DMS79 treated with DMSO at 0.1 percent for 48 hours (cell line): Measurements from ENCODE around the gene HIRIP3.
"Not testable (repeated sequence)": the region's sequence is repeated elsewhere in the genome, so short reads cannot be mapped to it uniquely, and the experiment has no call there.

Experiments used
- DNase-seq: peaks from one replicate; lab custom pipeline; 2025; lab: John Stamatoyannopoulos, UW

HIRIP3 gene

DNA sequence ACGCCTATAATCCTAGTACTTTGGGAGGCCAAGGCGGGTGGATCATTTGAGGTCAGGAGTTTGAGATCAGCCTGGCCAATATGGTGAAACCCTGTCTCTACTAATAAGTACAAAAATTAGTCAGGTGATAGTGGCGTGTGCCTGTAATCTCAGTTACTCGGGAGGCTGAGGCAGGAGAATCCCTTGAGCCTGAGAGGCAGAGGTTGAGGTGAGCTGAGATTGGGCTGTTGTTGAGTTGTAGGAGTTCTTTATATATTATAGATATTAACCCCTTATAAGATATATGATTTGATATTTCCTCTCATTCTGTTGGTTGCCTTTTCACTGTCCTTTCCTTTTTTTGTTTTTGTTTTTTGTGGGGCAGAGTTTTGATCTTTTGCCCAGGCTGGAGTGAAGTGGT, 35.6 kb downstream of the HIRIP3 start:
- DNase-seq, result not testable (repeated sequence)

DNA sequence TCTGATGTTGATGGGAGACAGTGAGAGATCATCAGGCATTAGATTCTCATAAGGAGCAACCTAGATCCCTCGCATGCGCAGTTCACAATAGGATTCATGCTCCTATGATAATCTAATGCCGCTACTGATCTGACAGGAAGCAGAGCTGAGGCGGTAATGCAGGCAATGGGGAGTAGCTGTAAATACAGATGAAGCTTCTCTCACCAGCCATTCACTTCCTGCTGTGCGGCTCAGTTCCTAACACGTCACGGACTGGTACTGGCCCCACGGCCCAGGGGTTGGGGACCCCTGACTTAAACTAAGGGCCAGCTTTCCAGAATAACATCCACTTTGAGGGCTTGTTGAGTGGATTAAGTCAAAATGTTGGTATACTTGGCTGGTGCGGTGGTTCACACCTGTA, 36.1 kb downstream of the HIRIP3 start:
- no peak for DNase-seq

DNA sequence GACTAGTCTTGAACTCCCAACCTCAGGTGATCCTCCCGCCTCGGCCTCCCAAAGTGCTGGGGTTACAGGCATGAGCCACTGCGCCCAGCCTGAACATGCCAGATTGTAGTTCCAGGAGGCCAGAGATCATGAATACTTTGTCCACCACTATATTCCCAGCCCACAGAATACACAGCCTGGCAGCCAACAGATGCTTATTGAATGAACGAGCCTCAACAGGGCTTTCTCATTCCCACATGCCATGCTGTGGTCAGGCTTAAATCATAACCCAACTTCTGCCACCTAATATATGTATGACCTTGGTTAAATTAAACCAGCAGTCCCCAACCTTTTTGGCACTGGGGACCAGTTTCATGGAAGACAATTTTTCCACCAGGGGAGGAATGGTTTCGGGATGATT, 36.7 kb downstream of the HIRIP3 start:
- no peak for DNase-seq

DNA sequence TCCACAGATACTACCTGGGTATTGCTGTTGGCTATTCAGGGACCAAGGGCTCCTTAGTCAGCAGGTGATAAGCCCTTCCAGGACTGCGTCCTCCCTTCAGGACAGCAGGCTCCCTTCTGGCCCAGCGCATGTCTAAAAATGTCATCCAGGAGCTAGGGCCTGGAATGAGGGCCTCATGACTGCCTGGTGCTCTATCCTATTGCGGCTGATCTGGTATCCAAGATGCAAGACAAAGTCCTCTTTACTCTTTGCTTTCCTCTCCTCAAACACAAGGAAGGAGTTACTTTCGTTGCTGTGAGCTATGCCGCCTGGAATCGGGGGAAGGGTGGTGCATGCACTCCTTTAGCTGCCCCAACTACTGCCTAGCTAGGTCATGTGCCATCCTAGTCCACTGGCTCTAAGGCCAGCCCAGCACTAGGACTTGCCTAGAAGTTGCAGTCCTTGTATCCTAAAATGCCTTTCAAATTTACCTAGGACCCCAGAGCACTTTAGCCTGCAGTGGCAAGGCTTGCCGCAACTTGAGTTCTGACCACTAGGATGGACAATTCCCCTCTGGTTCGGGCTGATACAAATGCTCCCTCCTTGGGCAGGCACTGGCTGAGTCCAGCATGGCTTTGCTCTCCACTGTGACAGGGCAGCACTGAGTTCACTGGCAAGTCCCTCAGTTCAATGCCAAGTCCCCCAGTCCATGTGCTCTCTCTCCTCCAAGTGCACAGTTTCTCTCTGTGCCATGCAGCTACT, 43.6 kb downstream of the HIRIP3 start:
- DNase-seq, result no peak

DNA sequence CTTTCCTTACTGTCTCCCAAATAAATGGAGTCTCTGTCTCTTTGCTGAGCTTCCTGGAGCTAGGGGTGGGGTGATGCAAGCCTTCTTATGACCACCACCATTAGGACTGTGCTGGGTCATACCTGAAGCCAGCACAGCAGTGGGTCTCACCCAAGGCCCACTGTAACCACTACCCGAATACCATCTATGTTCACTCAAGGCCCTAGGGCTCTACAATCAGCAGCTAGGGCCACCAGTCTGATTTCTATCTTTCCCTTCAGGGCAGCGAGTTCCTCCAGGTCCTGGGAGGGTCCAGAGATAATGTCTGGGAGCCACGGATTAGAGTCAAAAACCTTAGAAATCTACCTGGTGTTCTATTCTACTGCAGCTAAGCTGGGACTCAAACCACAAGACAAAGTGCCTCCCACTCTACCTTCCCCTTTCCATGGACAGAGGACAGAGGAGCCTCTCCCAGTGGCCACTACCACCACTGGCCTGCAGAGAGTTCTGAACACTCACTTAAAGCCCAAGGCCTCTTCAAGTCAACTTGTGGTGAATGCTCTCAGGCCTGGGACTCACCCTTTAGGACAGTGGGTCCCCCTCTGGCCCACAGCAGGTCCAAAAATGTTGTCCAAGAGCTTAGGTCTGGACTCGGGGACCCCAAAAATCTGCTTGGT, 44.5 kb downstream of the HIRIP3 start:
- no peak for DNase-seq

DNA sequence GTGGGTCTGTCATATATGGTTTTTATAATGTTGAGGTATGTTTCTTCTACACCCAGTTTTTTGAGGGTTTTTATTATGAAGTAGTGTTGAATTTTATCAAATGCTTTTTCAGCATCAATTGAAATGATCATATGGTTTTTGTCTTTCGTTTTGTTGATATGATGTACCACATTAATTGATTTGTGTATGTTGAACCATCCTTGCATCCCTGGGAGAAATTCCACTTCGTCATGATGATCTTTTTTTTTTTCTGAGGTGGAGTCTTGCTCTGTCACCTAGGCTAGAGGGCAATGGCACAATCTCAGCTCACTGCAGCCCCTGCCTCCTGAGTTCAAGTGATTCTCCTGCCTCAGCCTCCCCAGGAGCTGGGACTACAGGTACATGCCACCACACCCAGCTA, 47.5 kb downstream of the HIRIP3 start:
- DNase-seq, result no peak

DNA sequence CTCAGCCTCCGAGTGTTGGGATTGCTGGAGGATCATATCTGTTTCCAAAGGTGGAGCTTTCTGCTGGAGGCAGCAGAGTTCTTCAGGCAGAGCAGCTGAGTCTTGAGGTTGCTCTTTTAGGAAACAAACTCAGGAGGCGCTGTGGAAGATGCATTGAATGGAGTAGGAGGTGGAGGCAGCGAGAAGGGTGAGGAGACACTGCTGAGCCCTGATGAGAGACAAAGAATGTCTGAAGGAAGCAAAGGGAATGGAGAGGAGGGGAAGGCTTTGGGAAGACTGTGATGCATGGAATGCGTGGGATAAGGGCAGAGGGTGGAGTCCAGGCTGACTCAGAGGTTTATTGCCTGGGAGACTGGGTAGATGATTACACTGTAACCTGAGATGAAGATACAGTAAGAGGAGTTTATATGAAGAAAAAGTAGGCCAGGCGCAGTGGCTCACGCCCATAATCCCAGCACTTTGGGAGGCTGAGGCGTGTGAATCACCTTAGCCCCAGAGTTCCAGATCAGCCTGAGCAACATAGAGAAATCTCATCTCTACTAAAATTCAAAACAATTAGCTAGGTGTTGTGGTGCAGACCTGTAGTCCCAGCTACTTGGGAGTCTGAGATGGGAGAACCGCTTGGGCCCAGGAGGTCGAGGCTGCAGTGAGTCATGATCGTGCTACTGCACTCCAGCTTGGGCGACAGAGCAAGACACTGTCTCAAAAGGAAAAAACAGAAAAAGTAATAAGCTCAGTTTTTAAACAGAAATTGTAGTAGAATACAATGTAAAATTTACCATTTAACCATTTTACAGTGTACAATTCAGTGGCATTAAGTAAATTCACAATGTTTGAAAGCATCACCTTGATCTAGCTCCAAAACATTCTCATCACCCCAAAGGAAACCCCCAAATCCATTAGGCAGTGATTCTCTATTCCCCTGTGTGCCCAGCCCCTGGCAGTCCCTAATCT, 51.3 kb downstream of the HIRIP3 start:
- DNase-seq, result peak; percentile 39
